Measurements from ENCODE around the gene VMAC.

Gene VMAC

GRCh38 chr19:5907241-5907640 lies 2.6 kb downstream of the VMAC start:
- no peak for DNase-seq

- no peak for DNase-seq
Observed at GRCh38 chr19:5908773-5909442, 4.2 kb downstream of the VMAC start.

DNA sequence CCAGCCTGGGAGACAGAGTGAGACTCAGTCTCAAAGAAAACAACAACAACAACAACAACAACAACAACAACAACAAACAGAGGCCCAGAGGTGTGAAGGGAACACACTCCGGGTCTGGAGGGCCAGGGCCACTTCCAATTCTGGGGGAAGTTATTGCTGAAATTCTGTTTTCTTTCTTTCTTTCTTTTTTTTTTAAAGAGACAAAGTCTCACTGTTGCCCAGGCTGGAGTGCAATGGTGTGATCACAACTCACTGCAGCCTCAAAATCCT lies 5.9 kb downstream of the VMAC start:
- DNase-seq = no peak

DNA sequence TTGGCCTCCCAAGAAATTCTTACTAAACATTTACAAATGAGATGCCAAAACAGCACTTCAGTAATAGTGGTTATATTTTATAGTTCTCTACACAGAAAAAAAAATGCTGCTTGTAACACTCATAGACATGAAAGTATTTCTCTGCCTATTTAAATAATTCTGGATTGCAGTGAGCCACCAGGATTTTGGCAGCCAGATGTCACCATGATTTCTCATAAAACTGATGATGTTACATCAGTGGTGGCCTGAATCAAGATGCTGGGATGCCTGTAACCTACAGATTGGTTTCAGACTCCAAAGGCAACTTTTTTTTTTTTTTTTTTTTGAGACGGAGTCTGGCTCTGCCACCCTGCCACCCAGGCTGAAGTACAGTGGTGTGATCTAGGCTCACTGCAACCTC lies 6.7 kb downstream of the VMAC start:
- no peak for DNase-seq

DNA sequence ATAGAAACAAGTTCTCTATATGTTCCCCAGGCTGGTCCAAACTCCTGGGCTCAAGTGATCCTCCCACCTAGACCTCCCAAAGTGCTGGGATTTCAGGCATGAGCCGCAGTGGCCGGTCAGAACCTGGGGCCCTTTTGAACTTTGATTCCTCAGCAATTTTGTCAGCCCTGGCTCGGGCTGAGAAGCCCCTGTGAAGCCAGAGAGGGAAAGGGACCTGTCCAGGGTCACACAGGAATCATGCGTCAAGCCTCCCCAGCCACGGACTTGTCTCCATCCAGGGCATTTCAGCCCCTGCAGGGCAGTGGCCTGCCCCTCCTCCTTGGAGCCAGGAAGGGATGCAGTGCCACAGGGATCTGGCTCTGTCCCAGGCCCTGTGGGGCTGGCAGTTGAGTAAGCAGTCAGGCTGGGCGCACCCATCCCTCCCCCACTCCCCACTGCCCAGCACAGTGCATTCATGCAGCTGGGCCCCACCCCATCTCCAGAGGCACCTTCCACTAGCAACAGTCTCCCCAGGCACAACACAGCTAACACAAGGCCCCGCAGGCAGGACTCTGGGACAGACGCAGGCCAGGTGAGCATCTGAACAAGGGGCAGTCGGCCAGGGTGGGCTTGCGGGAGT lies 9.2 kb downstream of the VMAC start, which contains the start of gene CAPS:
Gene CAPS (plus strand): TSS at position 516 of the 619 bp plus-strand sequence. CDS start 153 bp downstream, outside the sequence.
- DNase-seq = no peak

- no peak for DNase-seq
Observed at GRCh38 chr19:5914358-5914774, 9.7 kb downstream of the VMAC start.

GRCh38 chr19:5914946-5915781 lies 10.5 kb downstream of the VMAC start:
- DNase-seq = no peak

DNA sequence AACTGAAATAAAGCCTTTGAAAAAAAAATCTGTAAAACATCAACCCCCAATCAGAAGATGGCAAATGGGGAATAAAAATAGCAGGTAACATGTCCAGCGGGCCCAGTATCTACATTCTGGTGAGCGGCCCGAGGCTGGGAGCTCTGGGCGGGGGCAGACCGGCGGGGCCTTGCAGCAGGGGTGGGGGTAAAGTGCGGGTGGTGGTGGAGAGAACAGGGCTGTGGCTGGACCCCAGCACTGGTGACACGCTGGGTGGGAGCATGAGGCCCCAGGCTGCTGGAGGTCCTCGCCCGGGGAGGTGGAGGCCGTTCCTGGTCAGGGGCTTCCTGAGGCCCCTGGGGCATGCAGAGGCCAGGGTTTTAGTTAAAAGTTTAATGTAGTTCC lies 11.1 kb downstream of the VMAC start:
- no peak for DNase-seq

DNA sequence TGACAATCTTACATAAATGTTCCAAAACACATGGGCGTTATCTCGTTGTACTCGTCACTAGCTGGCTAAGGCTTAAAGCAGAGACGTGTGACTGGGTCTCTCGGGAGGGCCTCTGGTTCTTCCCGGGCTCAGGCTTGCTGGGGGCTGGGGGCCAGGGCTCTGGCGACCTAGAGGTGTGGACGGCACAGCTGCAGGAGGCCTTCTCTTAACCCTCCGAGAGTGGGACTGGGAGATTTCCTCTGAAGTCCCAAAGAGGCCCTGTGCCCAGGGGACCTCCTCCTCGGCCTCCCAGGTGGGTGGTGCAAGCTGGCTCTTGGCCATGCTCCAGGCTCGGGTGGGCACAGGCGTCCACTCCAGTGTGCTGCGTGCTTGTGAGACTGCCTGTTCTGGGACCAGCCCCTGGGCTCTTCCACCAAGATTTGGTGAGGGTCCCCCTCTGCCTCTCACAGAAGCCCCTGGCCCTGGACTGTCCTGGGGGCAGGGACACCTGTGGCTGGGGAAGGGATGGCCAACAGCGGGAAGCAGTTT lies 11.6 kb downstream of the VMAC start:
- DNase-seq = no peak

DNA sequence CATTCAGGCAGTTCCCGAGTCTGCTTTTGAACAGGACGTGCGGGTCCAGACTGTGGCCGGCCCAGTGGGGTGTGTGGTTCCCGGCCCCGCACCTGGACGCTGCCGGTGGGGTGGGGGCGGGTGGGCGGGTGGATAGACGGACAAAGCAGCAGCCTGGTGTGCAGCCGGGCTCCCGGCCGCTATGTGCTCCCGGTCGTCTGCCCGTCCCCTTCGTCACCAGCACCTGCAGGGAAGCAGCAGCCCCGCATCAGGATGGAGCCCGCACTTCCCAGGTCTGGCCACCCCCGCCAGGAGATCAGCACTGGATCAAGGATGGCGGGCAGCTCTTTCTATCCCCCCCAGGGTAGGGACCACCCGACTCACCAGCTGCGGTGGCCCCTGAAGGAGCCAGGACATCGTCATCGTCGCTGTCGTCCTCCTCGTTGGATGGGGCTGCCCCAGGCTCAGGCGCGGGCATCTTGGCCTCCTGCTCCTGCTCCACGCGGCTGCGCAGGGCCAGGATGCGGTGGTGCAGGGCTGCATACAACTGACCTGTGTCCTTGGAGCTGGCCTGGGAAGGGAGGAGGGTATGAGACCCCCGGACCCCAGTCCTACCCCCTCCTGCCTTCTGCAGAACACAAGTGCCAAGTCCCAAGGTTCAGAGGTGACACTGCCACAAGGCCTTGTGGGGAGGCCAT lies 12.9 kb downstream of the VMAC start:
- no peak for DNase-seq

- DNase-seq = no peak
Observed at GRCh38 chr19:5918463-5919079, 13.9 kb downstream of the VMAC start.

GRCh38 chr19:5921516-5922160 lies 17.0 kb downstream of the VMAC start:
- no peak for DNase-seq

GRCh38 chr19:5922161-5922545 lies 17.5 kb downstream of the VMAC start:
- DNase-seq = no peak

DNA sequence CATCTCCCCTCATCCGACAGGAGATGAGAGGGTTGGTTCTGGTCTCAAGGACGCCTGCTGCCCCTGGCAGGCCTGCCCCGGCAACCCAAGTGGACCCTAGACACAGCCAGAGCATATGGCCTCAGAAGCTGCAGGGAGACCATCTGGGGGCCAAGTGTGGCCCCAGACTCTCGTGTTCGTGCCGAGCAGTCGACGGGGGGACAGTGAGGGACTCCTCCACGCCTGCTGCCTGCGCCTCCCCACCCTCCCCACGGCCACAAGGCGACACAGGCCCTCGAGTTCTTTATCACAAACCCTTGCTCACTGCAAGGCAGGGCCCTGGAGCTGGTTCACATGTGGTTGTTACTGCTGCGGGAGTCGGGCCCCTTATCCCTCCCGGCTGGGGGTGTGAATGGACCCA lies 18.7 kb downstream of the VMAC start:
- no peak for DNase-seq

DNA sequence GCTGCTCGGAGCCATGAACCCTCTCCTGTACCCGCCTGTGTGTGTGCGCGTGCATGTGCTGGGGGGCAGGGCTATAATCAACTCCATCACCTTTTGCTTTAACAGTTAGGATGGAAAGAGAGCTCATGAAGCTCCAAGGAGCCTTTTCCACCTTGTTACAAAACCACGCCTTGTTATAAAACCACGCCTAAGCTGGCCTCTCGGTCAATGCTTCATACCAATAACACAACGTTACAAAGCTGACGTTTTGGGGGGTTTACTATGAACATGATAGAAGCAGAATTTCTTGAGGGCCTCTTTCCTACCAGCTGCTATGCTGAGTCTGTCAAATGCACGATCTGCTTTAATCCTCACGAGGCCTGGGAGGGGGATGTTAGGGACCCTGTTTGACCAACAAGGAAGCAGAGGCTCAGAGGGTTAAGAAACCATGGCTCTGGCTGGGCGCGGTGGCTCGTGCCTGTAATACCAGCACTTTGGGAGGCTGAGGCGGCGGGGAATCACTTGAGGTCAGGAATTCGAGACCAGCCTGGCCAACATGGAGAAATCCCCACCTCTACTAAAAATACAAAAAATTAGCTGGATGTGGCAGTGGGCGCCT lies 21.3 kb downstream of the VMAC start:
- no peak for DNase-seq

DNA sequence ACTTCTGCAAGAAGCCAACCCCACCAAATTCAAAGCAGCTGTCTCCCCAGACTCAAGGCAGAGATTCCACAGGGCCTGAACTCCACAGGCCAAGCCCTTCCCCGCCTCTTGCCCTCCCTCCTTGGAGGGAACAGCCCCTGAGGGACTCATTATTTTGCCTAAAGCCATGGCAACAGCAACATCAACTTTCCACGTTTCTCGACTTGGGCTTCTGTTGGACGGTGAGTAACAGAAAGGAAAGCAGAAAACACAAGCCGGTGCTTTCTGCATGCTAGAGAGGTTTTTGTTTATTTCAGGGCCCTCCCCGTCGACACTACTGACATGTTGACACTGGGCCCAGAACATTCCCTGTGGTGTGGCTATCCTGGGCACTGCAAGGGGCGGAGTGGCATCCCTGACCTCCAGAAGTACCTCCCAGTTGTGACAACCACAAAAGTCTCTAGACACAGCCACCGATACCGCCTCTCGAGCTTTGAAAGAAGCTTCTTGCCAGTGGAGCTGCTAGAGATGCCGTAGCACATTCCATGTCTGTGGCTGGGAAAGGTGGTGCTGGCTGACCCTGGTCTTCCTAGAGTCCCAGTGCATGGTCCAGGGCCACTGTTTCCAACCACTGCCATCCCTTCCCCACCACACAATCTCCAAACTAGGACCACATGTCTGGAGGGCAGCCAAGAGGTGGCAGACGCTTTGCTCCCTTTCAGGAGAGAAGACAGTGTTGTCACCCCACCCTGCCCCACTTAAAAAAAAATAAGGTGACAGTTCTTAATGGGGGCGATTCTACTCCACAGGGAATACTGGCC lies 22.2 kb downstream of the VMAC start:
- no peak for DNase-seq

- no peak for DNase-seq
Observed at GRCh38 chr19:5927441-5927821, 22.8 kb downstream of the VMAC start.

DNA sequence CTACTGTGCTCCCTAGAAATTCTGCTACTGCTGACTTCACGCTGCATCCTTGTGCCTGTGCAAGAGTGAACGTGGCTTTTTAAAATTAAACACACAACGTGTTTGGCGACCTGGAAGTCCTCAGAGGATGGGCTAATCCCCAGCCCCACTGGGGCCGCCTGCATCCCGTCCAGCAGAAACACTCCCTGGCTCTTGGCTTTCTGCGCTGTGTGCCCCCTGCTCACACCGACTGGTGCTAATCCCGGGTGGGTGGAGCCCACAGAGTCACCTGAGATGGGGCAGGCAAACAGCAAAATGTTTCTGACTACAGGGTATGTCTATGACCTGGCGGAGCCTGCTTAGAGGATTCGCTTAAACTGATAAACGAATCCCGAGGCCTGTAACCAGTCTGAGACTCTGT lies 24.5 kb downstream of the VMAC start:
- no peak for DNase-seq

- DNase-seq = no peak
Observed at GRCh38 chr19:5929625-5930024, 25.0 kb downstream of the VMAC start.

- no peak for DNase-seq
Observed at GRCh38 chr19:5931251-5931650, 26.6 kb downstream of the VMAC start.

DNA sequence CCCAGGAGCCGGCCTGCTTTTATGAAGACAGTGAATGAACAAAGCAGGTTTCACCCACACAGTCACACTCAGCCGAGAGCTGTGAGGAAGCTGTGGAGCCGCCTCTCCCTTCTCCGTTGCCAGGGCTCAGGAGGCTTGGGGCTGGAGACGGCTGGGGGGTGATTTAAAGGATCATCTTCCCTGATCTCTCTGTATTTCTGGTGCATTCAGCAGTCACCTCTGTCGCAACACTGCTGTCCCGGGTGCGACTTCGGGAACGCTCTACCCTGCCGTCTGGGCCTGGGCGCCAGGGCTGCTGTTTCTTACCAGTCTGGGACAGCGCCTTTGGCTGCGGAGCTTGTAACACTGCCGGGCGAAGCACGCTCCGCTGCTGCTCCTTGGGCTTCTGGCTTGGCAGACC lies 27.5 kb downstream of the VMAC start:
- no peak for DNase-seq

All from CD4-positive, alpha-beta T cell treated with Interferon gamma for 1 hour (primary cell).